Measurements from ENCODE around the gene LPIN2. TPM values are rescaled to one million over a fixed set of nuclear protein-coding genes. Genes with fewer than 3 reads are reported as not detected.

Gene LPIN2
- total RNA-seq, 1 donor from 2014 or later = 16.5 TPM

- peaks cover 31% of the 10 kb centered on the region for H3K4me1 Mint-ChIP-seq (ENCODE audit: low read depth, unreplicated experiment)
- Histone ChIP-seq H3K36me3 (ENCODE audit: insufficient read depth, low read length) (no peaks in the 10 kb centered on the region), H2AFZ (ENCODE audit: low read depth, low read length) (no peak overlapping the region), H3K79me2 (ENCODE audit: insufficient read depth, low read length) (peaks cover 64% of the 10 kb centered on the region), H3K4me2 (ENCODE audit: low read length) (no peak overlapping the region), H3K27ac (ENCODE audit: low read depth, low read length) (no peak overlapping the region), H3K4me3 (ENCODE audit: insufficient read depth, low read depth, low read length) (no peak overlapping the region), H3K27me3 (ENCODE audit: insufficient read depth, low read length) (no peaks in the 10 kb centered on the region), H3K9me3 (ENCODE audit: insufficient read depth, low read depth, low read length) (no peaks in the 10 kb centered on the region), H3K9ac (ENCODE audit: low read length) (no peak overlapping the region), H3K4me1 (ENCODE audit: insufficient read depth, low read length) (peaks cover 19% of the 10 kb centered on the region), H4K20me1 (ENCODE audit: insufficient read depth, low read length) (no peaks in the 10 kb centered on the region)
- H3K9me3 Mint-ChIP-seq (ENCODE audit: unreplicated experiment) = peaks cover 3% of the 10 kb centered on the region
- H3K27me3 Mint-ChIP-seq (ENCODE audit: low read depth, unreplicated experiment) = no peaks in the 10 kb centered on the region
- no peak overlapping the region for H3K27ac Mint-ChIP-seq (ENCODE audit: unreplicated experiment)
- H3K36me3 Mint-ChIP-seq (ENCODE audit: low read depth, unreplicated experiment) = no peaks in the 10 kb centered on the region
- H3K4me3 Mint-ChIP-seq (ENCODE audit: unreplicated experiment) = no peak overlapping the region
- FAIRE-seq = no peak
- TF ChIP-seq CTCF (IDR thresholded peaks at IDR 0.05; ENCODE audit: insufficient read depth, low read depth, low read length) (peak; percentile 51), EZH2 (IDR thresholded peaks at IDR 0.05; ENCODE audit: insufficient read depth, low read length) (no peak)
- DNase-seq (ENCODE audit: low read depth) = peak; percentile 46
These were observed 27.3 kb downstream of the LPIN2 start for GRCh38 chr18:2985628-2986027.

GRCh38 chr18:2984703-2985261 is 28.2 kb downstream of the LPIN2 start:
- Mint-ChIP-seq H3K27ac (ENCODE audit: unreplicated experiment) (no peak overlapping the region), H3K36me3 (ENCODE audit: low read depth, unreplicated experiment) (no peaks in the 10 kb centered on the region), H3K4me3 (ENCODE audit: unreplicated experiment) (no peak overlapping the region), H3K4me1 (ENCODE audit: low read depth, unreplicated experiment) (peaks cover 38% of the 10 kb centered on the region), H3K9me3 (ENCODE audit: unreplicated experiment) (peaks cover 3% of the 10 kb centered on the region), H3K27me3 (ENCODE audit: low read depth, unreplicated experiment) (no peaks in the 10 kb centered on the region)
- H3K4me3 ChIP-seq (ENCODE audit: insufficient read depth, low read depth, low read length) = no peak overlapping the region
- H3K9me3 ChIP-seq (ENCODE audit: insufficient read depth, low read depth, low read length) = no peaks in the 10 kb centered on the region
- DNase-seq (ENCODE audit: low read depth) (no peak), FAIRE-seq (no peak)
- H3K9ac ChIP-seq (ENCODE audit: low read length) = no peak overlapping the region
- no peaks in the 10 kb centered on the region for H3K36me3 ChIP-seq (ENCODE audit: insufficient read depth, low read length)
- no peak overlapping the region for H2AFZ ChIP-seq (ENCODE audit: low read depth, low read length)
- no peak overlapping the region for H3K4me2 ChIP-seq (ENCODE audit: low read length)
- no peak overlapping the region for H3K27ac ChIP-seq (ENCODE audit: low read depth, low read length)
- no peak for TF ChIP-seq EZH2 (IDR thresholded peaks at IDR 0.05; ENCODE audit: insufficient read depth, low read length)
- no peak for TF ChIP-seq CTCF (IDR thresholded peaks at IDR 0.05; ENCODE audit: insufficient read depth, low read depth, low read length)
- H4K20me1 ChIP-seq (ENCODE audit: insufficient read depth, low read length) = no peaks in the 10 kb centered on the region
- peaks cover 65% of the 10 kb centered on the region for H3K79me2 ChIP-seq (ENCODE audit: insufficient read depth, low read length)
- H3K27me3 ChIP-seq (ENCODE audit: insufficient read depth, low read length) = no peaks in the 10 kb centered on the region
- peaks cover 22% of the 10 kb centered on the region for H3K4me1 ChIP-seq (ENCODE audit: insufficient read depth, low read length)

GRCh38 chr18:2984091-2984490 is 28.9 kb downstream of the LPIN2 start:
- no peak for FAIRE-seq
- H2AFZ ChIP-seq (ENCODE audit: low read depth, low read length) = no peak overlapping the region
- H3K27ac Mint-ChIP-seq (ENCODE audit: unreplicated experiment) = no peak overlapping the region

More at GRCh38 chr18:2984091-2984490, 28.9 kb downstream of the LPIN2 start:
- no peaks in the 10 kb centered on the region for H3K9me3 ChIP-seq (ENCODE audit: insufficient read depth, low read depth, low read length)
- no peaks in the 10 kb centered on the region for H3K36me3 Mint-ChIP-seq (ENCODE audit: low read depth, unreplicated experiment)
- no peak for TF ChIP-seq CTCF (IDR thresholded peaks at IDR 0.05; ENCODE audit: insufficient read depth, low read depth, low read length)
- TF ChIP-seq EZH2 (IDR thresholded peaks at IDR 0.05; ENCODE audit: insufficient read depth, low read length) = no peak
- no peaks in the 10 kb centered on the region for H3K36me3 ChIP-seq (ENCODE audit: insufficient read depth, low read length)
- H3K4me3 Mint-ChIP-seq (ENCODE audit: unreplicated experiment) = no peak overlapping the region
- H3K9me3 Mint-ChIP-seq (ENCODE audit: unreplicated experiment) = peaks cover under 1% of the 10 kb centered on the region
- H3K79me2 ChIP-seq (ENCODE audit: insufficient read depth, low read length) = peaks cover 61% of the 10 kb centered on the region
- peaks cover 27% of the 10 kb centered on the region for H3K4me1 ChIP-seq (ENCODE audit: insufficient read depth, low read length)
- peaks cover 45% of the 10 kb centered on the region for H3K4me1 Mint-ChIP-seq (ENCODE audit: low read depth, unreplicated experiment)
- no peak overlapping the region for H3K27ac ChIP-seq (ENCODE audit: low read depth, low read length)
- no peaks in the 10 kb centered on the region for H3K27me3 ChIP-seq (ENCODE audit: insufficient read depth, low read length)
- no peak overlapping the region for H3K4me3 ChIP-seq (ENCODE audit: insufficient read depth, low read depth, low read length)
- H3K4me2 ChIP-seq (ENCODE audit: low read length) = no peak overlapping the region
- no peak for DNase-seq (ENCODE audit: low read depth)
- no peak overlapping the region for H3K9ac ChIP-seq (ENCODE audit: low read length)
- peaks cover under 1% of the 10 kb centered on the region for H4K20me1 ChIP-seq (ENCODE audit: insufficient read depth, low read length)
- H3K27me3 Mint-ChIP-seq (ENCODE audit: low read depth, unreplicated experiment) = no peaks in the 10 kb centered on the region
